Measurements from ENCODE around the gene GALT.

The GALT gene

DNA sequence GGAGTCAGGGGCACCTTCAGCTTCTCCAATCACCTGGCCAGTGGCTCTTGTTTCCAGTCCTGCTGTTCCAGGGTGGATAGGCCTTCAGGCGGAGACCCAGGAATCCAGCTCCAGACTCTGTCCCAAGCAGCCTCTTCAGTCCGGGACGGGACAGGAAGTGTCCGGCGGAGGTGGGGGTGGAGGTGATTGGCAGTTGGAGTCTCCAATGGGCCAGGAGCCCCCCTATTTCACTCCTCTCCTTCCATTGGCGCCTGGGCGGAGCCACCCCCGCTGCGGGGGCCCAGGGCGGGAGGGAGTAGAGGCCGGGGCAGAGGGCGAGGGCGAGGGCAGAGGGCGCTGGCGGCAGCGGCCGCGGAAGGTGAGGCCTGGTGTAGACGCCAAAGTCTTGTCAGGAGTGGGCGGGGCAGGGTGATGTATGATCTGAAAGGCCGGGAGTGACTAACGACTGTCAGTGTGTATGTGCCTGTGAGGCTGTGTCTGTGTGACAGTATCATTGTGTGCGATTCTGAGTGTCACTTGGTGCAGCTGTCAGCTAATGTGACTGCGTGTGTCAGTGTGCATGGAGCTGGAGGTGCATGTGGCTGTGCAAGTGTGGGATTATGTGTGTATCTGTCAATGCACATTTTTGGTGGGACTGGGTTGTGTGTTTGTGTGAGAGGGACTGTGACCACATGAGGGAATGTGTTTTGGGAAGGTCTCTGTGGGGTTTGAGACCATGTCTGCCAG lies 5.6 kb downstream of the GALT start, which contains the start of gene IL11RA:
IL11RA (plus strand) TSS at position 310 of the 726 bp plus-strand sequence. CDS start 3,033 bp downstream, outside the sequence.
- WGBS, 2 experiments, result 5 to 6% methylated on average over 23 to 24 of the region's 24 CpGs

DNA sequence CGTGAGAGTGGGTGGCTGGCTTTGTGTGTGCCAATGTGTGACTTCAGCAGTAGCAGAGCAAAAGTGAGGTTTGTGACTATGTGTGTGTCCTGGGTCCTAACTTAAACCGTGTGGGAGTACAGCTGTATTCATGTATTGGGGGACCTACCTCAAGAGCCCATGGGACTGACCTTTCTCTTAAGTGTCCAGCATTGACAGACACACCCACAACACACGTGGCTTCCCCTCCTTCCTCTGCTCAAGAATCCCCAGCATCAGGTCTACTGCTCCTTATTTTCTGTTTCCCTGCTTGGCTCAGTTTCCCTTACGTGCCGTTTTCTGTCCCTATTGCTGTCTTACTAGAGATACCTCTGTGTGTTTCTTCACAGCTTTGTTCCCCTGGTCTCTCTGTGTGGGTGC lies 6.1 kb downstream of the GALT start:
- peaks cover 41% of the 10 kb centered on the region for H3K4me1 ChIP-seq (ENCODE audit: control insufficient read depth, insufficient read depth, low read length)
- no peak overlapping the region for H3K27ac ChIP-seq (ENCODE audit: insufficient read depth, low read depth, low read length, poor library complexity, severe bottlenecking)
- H3K36me3 ChIP-seq (ENCODE audit: control insufficient read depth, insufficient read depth, low read length), result peaks cover 7% of the 10 kb centered on the region
- WGBS, 2 experiments, result 76 to 77% methylated on average over 5 of the region's 5 CpGs
- H3K9me3 ChIP-seq (ENCODE audit: control insufficient read depth, low read length), result no peaks in the 10 kb centered on the region
- H3K4me3 ChIP-seq (ENCODE audit: insufficient read depth, low read depth, low read length), result no peak overlapping the region
- H3K27me3 ChIP-seq (ENCODE audit: control insufficient read depth, insufficient read depth, low read length, poor library complexity, severe bottlenecking), result no peaks in the 10 kb centered on the region

More for the DNA sequence above, 5.6 kb downstream of the GALT start, which contains the start of gene IL11RA:
- H3K9me3 ChIP-seq (ENCODE audit: control insufficient read depth, low read length), result no peaks in the 10 kb centered on the region
- peaks cover 7% of the 10 kb centered on the region for H3K36me3 ChIP-seq (ENCODE audit: control insufficient read depth, insufficient read depth, low read length)
- no peaks in the 10 kb centered on the region for H3K27me3 ChIP-seq (ENCODE audit: control insufficient read depth, insufficient read depth, low read length, poor library complexity, severe bottlenecking)
- H3K27ac ChIP-seq (ENCODE audit: insufficient read depth, low read depth, low read length, poor library complexity, severe bottlenecking), result no peak within 1 kb of the TSS
- H3K4me3 ChIP-seq (ENCODE audit: insufficient read depth, low read depth, low read length), result peak within 1 kb of the TSS; percentile 30
- H3K4me1 ChIP-seq (ENCODE audit: control insufficient read depth, insufficient read depth, low read length), result peaks cover 46% of the 10 kb centered on the region

DNA sequence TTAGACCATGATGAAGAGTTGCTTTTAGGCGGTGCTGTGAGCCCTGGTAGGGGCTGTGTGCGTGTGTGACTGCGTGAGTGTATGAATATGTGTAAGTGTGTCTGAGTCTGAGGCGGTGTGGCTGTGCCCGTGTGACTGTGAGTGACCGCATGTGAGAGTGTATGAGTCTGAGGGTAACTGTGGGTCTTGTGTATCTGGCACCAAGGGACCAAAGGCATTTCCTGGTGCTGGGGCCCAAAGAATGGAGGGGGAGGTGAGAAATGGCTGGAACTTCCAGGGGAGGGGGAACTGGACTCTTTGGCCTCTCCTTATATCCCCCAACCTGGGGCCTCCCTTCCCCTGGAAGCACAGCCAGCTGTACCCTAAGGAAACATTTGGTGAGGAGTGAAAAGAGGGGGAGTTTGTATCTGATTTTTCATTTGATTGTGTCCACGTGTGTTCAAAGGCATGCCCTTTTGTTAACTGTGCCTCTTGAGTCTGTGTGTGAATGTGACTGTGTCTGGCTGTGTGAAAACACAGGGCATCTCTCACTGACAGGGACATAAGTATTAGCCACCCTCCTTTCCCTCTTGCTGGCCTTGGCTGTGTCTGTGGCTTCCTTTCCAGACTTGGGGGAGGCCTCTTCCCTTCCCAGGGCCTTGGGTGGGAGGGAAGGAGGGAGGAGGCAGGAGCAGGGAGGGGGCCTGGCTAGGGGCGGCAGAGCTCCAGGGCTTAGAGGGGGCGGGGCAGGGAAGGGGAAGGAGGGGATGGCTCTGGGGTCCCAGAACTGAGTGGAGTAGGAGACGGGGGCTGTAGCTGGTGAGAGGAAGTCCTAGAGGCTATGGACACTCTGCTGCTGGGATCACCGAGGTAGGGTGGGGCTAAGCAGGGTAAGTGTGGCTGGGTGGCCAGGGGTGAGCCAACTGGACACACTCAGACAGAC lies 6.9 kb downstream of the GALT start:
- peaks cover 36% of the 10 kb centered on the region for H3K4me1 ChIP-seq (ENCODE audit: control insufficient read depth, insufficient read depth, low read length)
- no peak overlapping the region for H3K4me3 ChIP-seq (ENCODE audit: insufficient read depth, low read depth, low read length)
- peak overlapping the region; percentile 42 for H3K27ac ChIP-seq (ENCODE audit: insufficient read depth, low read depth, low read length, poor library complexity, severe bottlenecking)
- peaks cover 7% of the 10 kb centered on the region for H3K36me3 ChIP-seq (ENCODE audit: control insufficient read depth, insufficient read depth, low read length)
- H3K27me3 ChIP-seq (ENCODE audit: control insufficient read depth, insufficient read depth, low read length, poor library complexity, severe bottlenecking), result no peaks in the 10 kb centered on the region
- no peaks in the 10 kb centered on the region for H3K9me3 ChIP-seq (ENCODE audit: control insufficient read depth, low read length)
- 68 to 71% methylated on average over 11 of the region's 11 CpGs for WGBS, 2 experiments

DNA sequence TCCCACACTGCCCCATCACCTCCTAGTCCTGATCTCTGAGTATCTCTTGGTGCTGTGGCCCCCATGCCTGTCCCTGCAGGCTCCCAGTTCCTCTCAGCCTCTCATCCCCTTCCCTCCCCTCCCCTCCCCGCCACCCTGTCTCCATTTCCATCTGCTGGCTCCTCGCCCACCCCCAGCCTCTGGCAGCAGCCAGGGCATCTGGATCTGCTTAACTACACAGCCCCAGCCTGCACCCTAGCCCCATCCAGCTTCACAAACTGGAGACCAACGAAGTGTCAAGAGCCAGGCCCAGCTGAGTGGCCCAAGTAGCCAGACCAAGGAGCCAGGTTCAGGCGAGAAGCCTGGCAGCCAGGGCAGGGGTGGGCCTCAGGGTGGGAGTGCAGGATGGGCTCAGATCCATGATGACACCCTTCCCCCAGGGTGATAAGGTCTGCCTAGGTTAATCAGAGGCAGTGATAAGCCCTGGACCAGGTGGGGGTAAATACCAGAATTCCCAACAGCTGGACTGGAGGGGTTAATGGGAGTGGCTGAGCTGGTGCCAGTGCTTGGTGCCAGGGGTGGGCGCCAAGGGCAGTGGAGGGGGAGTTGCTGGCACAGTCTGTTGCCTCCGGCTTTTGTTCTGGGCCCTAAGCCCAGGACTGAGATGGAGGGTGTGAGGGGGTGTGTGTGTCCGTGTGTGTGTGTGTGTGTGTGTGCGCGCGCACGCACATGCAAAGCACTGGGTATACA lies 8.0 kb downstream of the GALT start:
- 84 to 85% methylated on average over 10 to 11 of the region's 11 CpGs for WGBS, 2 experiments
- Histone ChIP-seq H3K36me3 (ENCODE audit: control insufficient read depth, insufficient read depth, low read length) (no peaks in the 10 kb centered on the region), H3K9me3 (ENCODE audit: control insufficient read depth, low read length) (no peaks in the 10 kb centered on the region), H3K27ac (ENCODE audit: insufficient read depth, low read depth, low read length, poor library complexity, severe bottlenecking) (peak overlapping the region; percentile 42), H3K27me3 (ENCODE audit: control insufficient read depth, insufficient read depth, low read length, poor library complexity, severe bottlenecking) (no peaks in the 10 kb centered on the region), H3K4me3 (ENCODE audit: insufficient read depth, low read depth, low read length) (no peak overlapping the region), H3K4me1 (ENCODE audit: control insufficient read depth, insufficient read depth, low read length) (peaks cover 36% of the 10 kb centered on the region)

DNA sequence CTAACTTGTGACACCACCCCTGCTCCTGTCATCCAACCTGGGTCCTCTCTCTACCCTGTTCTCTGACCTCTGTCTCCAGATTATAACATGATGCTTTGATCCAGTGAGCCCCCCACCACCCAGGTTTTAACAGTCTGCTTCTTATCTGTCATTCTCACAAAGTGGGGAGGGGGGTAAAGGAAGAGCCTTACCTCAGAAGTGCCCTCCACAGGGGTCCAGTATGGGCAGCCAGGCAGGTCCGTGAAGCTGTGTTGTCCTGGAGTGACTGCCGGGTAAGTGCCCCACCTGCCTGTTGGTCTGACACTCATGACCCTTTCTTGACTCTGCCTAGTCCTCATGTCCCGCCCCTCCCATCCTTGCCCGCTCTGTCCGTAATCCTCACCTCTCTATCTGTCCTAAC lies 8.9 kb downstream of the GALT start:
- H3K36me3 ChIP-seq (ENCODE audit: control insufficient read depth, insufficient read depth, low read length), result no peaks in the 10 kb centered on the region
- no peaks in the 10 kb centered on the region for H3K27me3 ChIP-seq (ENCODE audit: control insufficient read depth, insufficient read depth, low read length, poor library complexity, severe bottlenecking)
- H3K27ac ChIP-seq (ENCODE audit: insufficient read depth, low read depth, low read length, poor library complexity, severe bottlenecking), result no peak overlapping the region
- peaks cover 36% of the 10 kb centered on the region for H3K4me1 ChIP-seq (ENCODE audit: control insufficient read depth, insufficient read depth, low read length)
- no peak overlapping the region for H3K4me3 ChIP-seq (ENCODE audit: insufficient read depth, low read depth, low read length)
- H3K9me3 ChIP-seq (ENCODE audit: control insufficient read depth, low read length), result no peaks in the 10 kb centered on the region
- 70 to 71% methylated on average over 5 of the region's 5 CpGs for WGBS, 2 experiments

DNA sequence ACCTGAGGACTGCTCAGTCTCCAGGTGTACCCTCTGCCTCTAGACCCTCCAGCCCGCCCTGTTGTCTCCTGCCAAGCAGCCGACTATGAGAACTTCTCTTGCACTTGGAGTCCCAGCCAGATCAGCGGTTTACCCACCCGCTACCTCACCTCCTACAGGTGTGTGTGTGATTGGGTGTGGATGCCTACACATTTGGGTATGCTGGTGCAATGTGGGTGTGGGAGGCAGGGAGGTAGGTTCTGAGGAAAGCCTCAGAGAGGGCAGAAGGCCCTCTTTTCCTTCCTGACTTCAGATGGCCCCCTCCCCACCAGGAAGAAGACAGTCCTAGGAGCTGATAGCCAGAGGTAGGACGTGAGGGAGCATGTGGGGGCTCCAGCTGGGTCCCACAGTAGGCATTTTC lies 10.5 kb downstream of the GALT start:
- Histone ChIP-seq H3K4me3 (ENCODE audit: insufficient read depth, low read depth, low read length) (no peak overlapping the region), H3K4me1 (ENCODE audit: control insufficient read depth, insufficient read depth, low read length) (peaks cover 28% of the 10 kb centered on the region), H3K27ac (ENCODE audit: insufficient read depth, low read depth, low read length, poor library complexity, severe bottlenecking) (no peak overlapping the region), H3K36me3 (ENCODE audit: control insufficient read depth, insufficient read depth, low read length) (no peaks in the 10 kb centered on the region), H3K9me3 (ENCODE audit: control insufficient read depth, low read length) (no peaks in the 10 kb centered on the region), H3K27me3 (ENCODE audit: control insufficient read depth, insufficient read depth, low read length, poor library complexity, severe bottlenecking) (no peaks in the 10 kb centered on the region)
- WGBS, 2 experiments, result 91 to 92% methylated on average over 5 of the region's 5 CpGs

DNA sequence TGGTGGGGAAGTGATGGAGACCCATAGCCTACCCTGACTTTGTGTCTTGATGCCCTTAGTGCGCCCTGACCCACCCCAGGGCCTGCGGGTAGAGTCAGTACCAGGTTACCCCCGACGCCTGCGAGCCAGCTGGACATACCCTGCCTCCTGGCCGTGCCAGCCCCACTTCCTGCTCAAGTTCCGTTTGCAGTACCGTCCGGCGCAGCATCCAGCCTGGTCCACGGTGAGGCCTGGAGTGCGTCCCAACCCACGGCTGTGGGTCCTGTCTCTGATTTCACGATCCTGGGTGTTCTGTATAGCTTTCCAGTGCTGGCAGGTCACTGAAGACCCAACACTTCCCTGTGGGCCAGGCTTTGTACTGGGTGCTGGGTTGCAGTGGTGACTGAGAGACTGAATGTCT lies 12.0 kb downstream of the GALT start:
- Histone ChIP-seq H3K9me3 (ENCODE audit: control insufficient read depth, low read length) (no peaks in the 10 kb centered on the region), H3K4me1 (ENCODE audit: control insufficient read depth, insufficient read depth, low read length) (peaks cover 14% of the 10 kb centered on the region), H3K27me3 (ENCODE audit: control insufficient read depth, insufficient read depth, low read length, poor library complexity, severe bottlenecking) (no peaks in the 10 kb centered on the region), H3K36me3 (ENCODE audit: control insufficient read depth, insufficient read depth, low read length) (no peaks in the 10 kb centered on the region), H3K4me3 (ENCODE audit: insufficient read depth, low read depth, low read length) (no peak overlapping the region), H3K27ac (ENCODE audit: insufficient read depth, low read depth, low read length, poor library complexity, severe bottlenecking) (no peak overlapping the region)
- WGBS, 2 experiments, result 94 to 95% methylated on average over 14 of the region's 14 CpGs

DNA sequence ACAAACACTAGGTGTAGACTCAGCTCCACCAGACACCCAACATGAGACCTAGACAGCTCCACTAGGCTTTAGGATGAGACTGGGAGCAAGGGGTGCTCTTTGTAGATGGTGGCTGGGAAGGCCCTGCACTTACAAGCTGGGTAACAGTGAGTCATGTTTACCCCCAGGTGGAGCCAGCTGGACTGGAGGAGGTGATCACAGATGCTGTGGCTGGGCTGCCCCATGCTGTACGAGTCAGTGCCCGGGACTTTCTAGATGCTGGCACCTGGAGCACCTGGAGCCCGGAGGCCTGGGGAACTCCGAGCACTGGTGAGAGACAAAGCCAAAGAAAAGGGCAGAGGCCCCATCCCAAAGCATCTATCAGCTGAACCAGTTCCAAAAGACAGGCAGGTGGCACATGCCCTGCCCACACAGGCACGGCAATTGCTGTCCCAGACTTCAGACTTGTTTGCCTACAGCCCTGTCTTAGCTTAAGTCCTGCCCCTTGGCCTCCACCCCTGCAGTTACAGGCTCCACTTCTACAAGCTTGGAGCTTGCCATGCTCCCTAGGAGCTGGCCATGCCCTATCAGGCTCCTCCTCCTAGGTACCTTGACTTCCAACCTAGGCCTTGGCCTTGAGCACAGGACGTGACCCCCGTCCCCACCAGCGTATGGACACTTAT lies 13.2 kb downstream of the GALT start:
- 94 to 95% methylated on average over 8 of the region's 8 CpGs for WGBS, 2 experiments
- no peak overlapping the region for H3K4me3 ChIP-seq (ENCODE audit: insufficient read depth, low read depth, low read length)
- no peaks in the 10 kb centered on the region for H3K27me3 ChIP-seq (ENCODE audit: control insufficient read depth, insufficient read depth, low read length, poor library complexity, severe bottlenecking)
- H3K36me3 ChIP-seq (ENCODE audit: control insufficient read depth, insufficient read depth, low read length), result no peaks in the 10 kb centered on the region
- no peak overlapping the region for H3K27ac ChIP-seq (ENCODE audit: insufficient read depth, low read depth, low read length, poor library complexity, severe bottlenecking)
- H3K4me1 ChIP-seq (ENCODE audit: control insufficient read depth, insufficient read depth, low read length), result peaks cover under 1% of the 10 kb centered on the region
- H3K9me3 ChIP-seq (ENCODE audit: control insufficient read depth, low read length), result no peaks in the 10 kb centered on the region

DNA sequence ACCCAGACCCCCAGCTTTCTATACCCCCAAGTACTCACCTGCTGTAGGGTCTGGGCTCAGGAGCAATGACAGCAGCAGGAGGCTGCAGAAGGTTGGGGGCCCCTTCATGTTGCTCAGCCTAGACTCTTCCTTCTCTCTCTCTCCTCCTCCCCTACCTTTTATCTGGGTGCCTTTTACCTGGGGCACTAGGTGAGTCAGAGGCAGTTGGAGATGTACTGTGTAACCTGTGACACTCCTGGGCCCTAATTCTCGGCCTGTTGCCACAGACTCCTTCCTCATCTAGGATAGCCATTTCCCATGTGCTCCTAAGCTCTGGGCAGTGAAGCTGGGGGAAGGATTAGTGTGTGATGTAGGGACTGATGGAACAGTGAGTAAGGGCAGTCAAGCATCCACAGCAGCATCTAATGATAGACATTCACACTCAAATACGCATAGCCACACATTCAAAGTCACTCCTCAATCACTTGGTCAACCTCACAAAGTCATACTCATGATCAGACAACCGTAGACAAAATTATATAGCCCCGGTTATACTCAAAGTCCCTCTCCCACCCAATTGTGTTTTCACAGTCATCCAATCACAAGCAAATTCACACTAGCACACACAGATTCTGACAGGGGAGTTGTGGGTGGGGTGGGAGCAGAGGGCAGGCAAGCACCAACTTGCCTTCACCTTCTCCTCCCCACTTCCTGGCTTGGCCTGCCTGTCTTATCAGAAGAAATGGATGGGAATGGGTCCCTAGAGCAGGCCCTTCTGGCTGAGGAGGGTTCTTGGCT lies 16.2 kb downstream of the GALT start, which contains the start of gene CCL27:
CCL27 (minus strand) TSS at position 132 of the 777 bp plus-strand sequence; CDS start at position 108, 24 bp downstream.
- Histone ChIP-seq H3K36me3 (ENCODE audit: control insufficient read depth, insufficient read depth, low read length) (no peaks in the 10 kb centered on the region), H3K4me1 (ENCODE audit: control insufficient read depth, insufficient read depth, low read length) (no peaks in the 10 kb centered on the region), H3K27me3 (ENCODE audit: control insufficient read depth, insufficient read depth, low read length, poor library complexity, severe bottlenecking) (no peaks in the 10 kb centered on the region), H3K27ac (ENCODE audit: insufficient read depth, low read depth, low read length, poor library complexity, severe bottlenecking) (no peak within 1 kb of the TSS), H3K4me3 (ENCODE audit: insufficient read depth, low read depth, low read length) (no peak within 1 kb of the TSS), H3K9me3 (ENCODE audit: control insufficient read depth, low read length) (no peaks in the 10 kb centered on the region)
- 93% methylated on average over 4 of the region's 4 CpGs for WGBS, 2 experiments
